ENCODE measurements around the gene IRX5. TPM values are rescaled to one million over a fixed set of nuclear protein-coding genes. Genes with fewer than 3 reads are reported as not detected.

Gene IRX5
- total and polyA plus RNA-seq, 2 donors (not counting 1 experiment from before 2014, with no cell fraction given), result 0.05 to 0.17 TPM

DNA sequence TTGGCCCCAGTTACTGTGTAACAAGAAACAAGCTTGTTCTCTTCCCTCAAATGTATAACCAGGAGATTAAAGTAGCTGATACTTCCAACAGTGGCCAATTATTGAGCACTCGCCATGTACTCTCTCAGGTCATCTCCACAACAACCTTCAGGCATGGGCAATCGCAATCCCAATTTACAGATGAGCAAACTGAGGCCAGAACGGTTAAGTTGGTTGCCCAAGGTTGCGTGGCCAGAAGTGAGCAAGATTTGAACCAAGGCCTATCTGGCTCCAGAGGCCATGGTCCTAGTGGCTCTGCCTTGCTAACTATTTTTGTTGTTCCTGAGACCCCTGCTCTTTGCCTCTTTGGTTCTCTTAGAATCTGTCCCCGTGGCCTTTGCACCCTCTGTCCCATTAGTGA, 33.6 kb downstream of the IRX5 start:
- no peaks in the 10 kb centered on the region for H3K27me3 ChIP-seq (ENCODE audit: control insufficient read depth, insufficient read depth, low read length)
- H3K4me3 ChIP-seq (replicated peaks in 1 of 4; ENCODE audit: control extremely low read depth in 1 of 4, insufficient read depth in 1 of 4, low read depth in 3 of 4, low read length in 4 of 4), result no peak overlapping the region
- H3K9ac ChIP-seq (ENCODE audit: insufficient read depth, low read length), result no peak overlapping the region
- no peaks in the 10 kb centered on the region for H3K36me3 ChIP-seq (ENCODE audit: control insufficient read depth, insufficient read depth, low read length)
- no peaks in the 10 kb centered on the region for H3K9me3 ChIP-seq (ENCODE audit: control insufficient read depth, insufficient read depth, low read depth, low read length)
- no peak for TF ChIP-seq CTCF (conservative IDR thresholded peaks at IDR 0.05 in 1 of 2, IDR thresholded peaks at IDR 0.05 in 1 of 2; ENCODE audit: low read depth in 1 of 2, low read length in 2 of 2)
- no peak for TF ChIP-seq EZH2 (IDR thresholded peaks at IDR 0.05; ENCODE audit: low read length, missing control alignments)
- H2AFZ ChIP-seq (ENCODE audit: low read length), result no peak overlapping the region
- H3K27ac ChIP-seq (ENCODE audit: insufficient read depth, low read length), result no peak overlapping the region
- H3K79me2 ChIP-seq (ENCODE audit: control insufficient read depth, insufficient read depth, low read length), result no peaks in the 10 kb centered on the region
- no peaks in the 10 kb centered on the region for H4K20me1 ChIP-seq (ENCODE audit: control insufficient read depth, extremely low read depth, insufficient read depth, low read length)
- no peak for DNase-seq (ENCODE audit: low read depth in 2 of 2)
- H3K4me2 ChIP-seq (ENCODE audit: extremely low read depth, insufficient read depth, low read length), result no peak overlapping the region
- H3K4me1 ChIP-seq (ENCODE audit: control insufficient read depth, extremely low read depth, insufficient read depth, low read length), result no peaks in the 10 kb centered on the region

DNA sequence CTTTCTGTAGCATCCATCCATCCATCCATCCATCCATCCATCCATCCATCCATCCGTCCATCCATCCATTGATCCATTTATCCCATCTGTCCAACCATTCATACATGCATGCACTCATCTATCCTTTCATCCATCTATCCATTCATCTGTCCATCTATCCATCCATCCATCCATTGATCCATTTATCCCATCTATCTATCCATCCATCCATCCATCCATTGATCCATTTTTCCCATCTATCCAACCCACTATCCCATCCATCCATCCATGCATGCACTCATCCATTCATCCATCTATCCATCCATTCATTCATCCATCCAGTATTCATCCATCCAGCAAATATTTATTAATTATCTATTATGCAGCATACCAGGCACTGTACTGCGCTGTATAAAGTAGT, 34.8 kb downstream of the IRX5 start:
- Histone ChIP-seq H3K27ac (ENCODE audit: insufficient read depth, low read length) (no peak overlapping the region), H3K9me3 (ENCODE audit: control insufficient read depth, insufficient read depth, low read depth, low read length) (no peaks in the 10 kb centered on the region), H3K4me3 (replicated peaks in 1 of 4; ENCODE audit: control extremely low read depth in 1 of 4, insufficient read depth in 1 of 4, low read depth in 3 of 4, low read length in 4 of 4) (no peak overlapping the region), H3K9ac (ENCODE audit: insufficient read depth, low read length) (no peak overlapping the region), H2AFZ (ENCODE audit: low read length) (no peak overlapping the region), H4K20me1 (ENCODE audit: control insufficient read depth, extremely low read depth, insufficient read depth, low read length) (no peaks in the 10 kb centered on the region), H3K79me2 (ENCODE audit: control insufficient read depth, insufficient read depth, low read length) (no peaks in the 10 kb centered on the region), H3K27me3 (ENCODE audit: control insufficient read depth, insufficient read depth, low read length) (no peaks in the 10 kb centered on the region), H3K4me1 (ENCODE audit: control insufficient read depth, extremely low read depth, insufficient read depth, low read length) (no peaks in the 10 kb centered on the region), H3K36me3 (ENCODE audit: control insufficient read depth, insufficient read depth, low read length) (no peaks in the 10 kb centered on the region), H3K4me2 (ENCODE audit: extremely low read depth, insufficient read depth, low read length) (no peak overlapping the region)
- no peak for TF ChIP-seq EZH2 (IDR thresholded peaks at IDR 0.05; ENCODE audit: low read length, missing control alignments)
- TF ChIP-seq CTCF (conservative IDR thresholded peaks at IDR 0.05 in 1 of 2, IDR thresholded peaks at IDR 0.05 in 1 of 2; ENCODE audit: low read depth in 1 of 2, low read length in 2 of 2), result no peak
- no peak for DNase-seq (ENCODE audit: low read depth in 2 of 2)

- TF ChIP-seq CTCF (conservative IDR thresholded peaks at IDR 0.05 in 1 of 2, IDR thresholded peaks at IDR 0.05 in 1 of 2; ENCODE audit: low read depth in 1 of 2, low read length in 2 of 2) (no peak), EZH2 (IDR thresholded peaks at IDR 0.05; ENCODE audit: low read length, missing control alignments) (no peak)
- no peak overlapping the region for H3K4me3 ChIP-seq (replicated peaks in 1 of 4; ENCODE audit: control extremely low read depth in 1 of 4, insufficient read depth in 1 of 4, low read depth in 3 of 4, low read length in 4 of 4)
These were observed 37.3 kb downstream of the IRX5 start for GRCh38 chr16:54968011-54968410.

More at GRCh38 chr16:54968011-54968410, 37.3 kb downstream of the IRX5 start:
- no peak overlapping the region for H3K27ac ChIP-seq (ENCODE audit: insufficient read depth, low read length)
- H3K9ac ChIP-seq (ENCODE audit: insufficient read depth, low read length), result no peak overlapping the region
- no peak overlapping the region for H2AFZ ChIP-seq (ENCODE audit: low read length)
- no peaks in the 10 kb centered on the region for H3K36me3 ChIP-seq (ENCODE audit: control insufficient read depth, insufficient read depth, low read length)
- no peaks in the 10 kb centered on the region for H4K20me1 ChIP-seq (ENCODE audit: control insufficient read depth, extremely low read depth, insufficient read depth, low read length)
- no peaks in the 10 kb centered on the region for H3K9me3 ChIP-seq (ENCODE audit: control insufficient read depth, insufficient read depth, low read depth, low read length)
- no peaks in the 10 kb centered on the region for H3K27me3 ChIP-seq (ENCODE audit: control insufficient read depth, insufficient read depth, low read length)
- H3K79me2 ChIP-seq (ENCODE audit: control insufficient read depth, insufficient read depth, low read length), result no peaks in the 10 kb centered on the region
- no peak for DNase-seq (ENCODE audit: low read depth in 2 of 2)
- H3K4me1 ChIP-seq (ENCODE audit: control insufficient read depth, extremely low read depth, insufficient read depth, low read length), result no peaks in the 10 kb centered on the region
- no peak overlapping the region for H3K4me2 ChIP-seq (ENCODE audit: extremely low read depth, insufficient read depth, low read length)
